Panc1 (cell line): ENCODE results near the gene CCBE1. TPM values are rescaled to one million over a fixed set of nuclear protein-coding genes. Genes with fewer than 3 reads are reported as not detected.

Experiments
- ATAC-seq: fragments of 200-7000 bp; cut with Tn5 transposase; 2 replicates; pipeline ENCODE4 v1.9.1; 2020; ENCODE audit warnings: mild to moderate bottlenecking, moderate library complexity
- BruUV-seq: library from RNA; stranded (reverse); fragments of 400-500 nt; replicated peaks from 2 replicates; lab custom pipeline; 2021; lab: Mats Ljungman, UMichigan
- CTCF ChIA-PET: fragments of 300-600 bp; sonication (Branson Sonifier 250); formaldehyde crosslinking; loops from one replicate; lab custom pipeline; 2022; ENCODE audit warnings: antibody characterized with exemption; lab: Charles Lee
- POLR2A ChIA-PET: fragments of 300-600 bp; sonication (Branson Sonifier 250); formaldehyde crosslinking; loops from one replicate; lab custom pipeline; 2022; ENCODE audit warnings: antibody characterized with exemption; lab: Charles Lee
- DNase-seq: peaks from one replicate; pipeline ENCODE4 v3.0.0-alpha.2; 2010; ENCODE audit warnings: low read depth, low spot score
- H3K27ac ChIP-seq: 2 replicates; pipeline ENCODE4 v1.5.1; 2011; ENCODE audit warnings: mild to moderate bottlenecking, low read length, inconsistent platforms
- H3K27me3 ChIP-seq: fragments of 200-500 bp; sonication (Bioruptor generic); 2 replicates; pipeline ENCODE4 v1.6.0; 2014; ENCODE audit warnings: low read length, inconsistent platforms; ENCODE audit not compliant: control insufficient read depth, insufficient read depth
- H3K36me3 ChIP-seq: fragments of 200-500 bp; sonication (Bioruptor generic); 2 replicates; pipeline ENCODE4 v1.5.1; 2014; ENCODE audit warnings: inconsistent platforms, mild to moderate bottlenecking, low read length, moderate library complexity; ENCODE audit not compliant: control insufficient read depth, insufficient read depth
- H3K4me1 ChIP-seq: 2 replicates; pipeline ENCODE4 v1.5.1; 2011; ENCODE audit warnings: inconsistent platforms, mild to moderate bottlenecking, low read length, moderate library complexity; ENCODE audit not compliant: control insufficient read depth, insufficient read depth
- H3K4me3 ChIP-seq, 2 experiments: 2 replicates each; pipeline ENCODE4 v1.5.1; 2011 to 2012; ENCODE audit warnings: low read depth in 2 of 2, low read length in 2 of 2, mild to moderate bottlenecking in 2 of 2, inconsistent platforms in 1 of 2, moderate library complexity in 1 of 2
- H3K9me3 ChIP-seq: fragments of 200-500 bp; sonication (Bioruptor generic); 2 replicates; pipeline ENCODE4 v1.5.1; 2014; ENCODE audit warnings: low read depth, mild to moderate bottlenecking, inconsistent platforms, low read length, moderate library complexity; ENCODE audit not compliant: control insufficient read depth, insufficient read depth
- POLR2AphosphoS5 ChIP-seq: IDR thresholded peaks from 2 replicates; pipeline ENCODE4 v1.6.1; 2012; ENCODE audit warnings: mild to moderate bottlenecking, low read depth, low read length, moderate library complexity
- REST ChIP-seq, 2 experiments: IDR thresholded peaks; 2 replicates each; pipeline ENCODE4 v1.6.1; 2011 to 2012; ENCODE audit warnings: low read depth in 2 of 2, control low read depth in 1 of 2, low read length in 1 of 2, mild to moderate bottlenecking in 1 of 2, moderate library complexity in 1 of 2; ENCODE audit not compliant: insufficient read depth in 1 of 2
- SIN3A ChIP-seq: IDR thresholded peaks from 2 replicates; pipeline ENCODE4 v1.6.1; 2012; ENCODE audit warnings: low read depth, mild to moderate bottlenecking, low read length, moderate library complexity, borderline replicate concordance; ENCODE audit not compliant: insufficient read depth
- TCF7L2 ChIP-seq: IDR thresholded peaks from 2 replicates; pipeline ENCODE4 v1.6.1; 2011; ENCODE audit warnings: mild to moderate bottlenecking, low read depth, low read length, inconsistent platforms
- in situ Hi-C: cut with HindIII; loops from 2 replicates; pipeline ENCODE4 v1.10.0; 2016; ENCODE audit warnings: low sequenced_read_pairs, low pct_unique_long_range_greater_than_20kb
- intact Hi-C: fragments of 100-400 bp; cut with micrococcal nuclease; formaldehyde crosslinking; loops from one replicate; pipeline ENCODE4 v1.10.0; 2022; ENCODE audit not compliant: unreplicated experiment
- total RNA-seq: library from RNA; stranded (reverse); gene quantifications from one replicate; pipeline ENCODE4 v1.2.1, GENCODE V29; 2021; ENCODE audit not compliant: unreplicated experiment
- TF ChIP-seq, protein P1 (sequence below): fragments of 450-650 bp; IDR thresholded peaks from 2 replicates; pipeline ENCODE4 v1.5.1; 2017; ENCODE audit warnings: mild to moderate bottlenecking

Gene CCBE1
- total RNA-seq, 1 experiment from 2014 or later: 0.13 TPM

- in situ Hi-C loops: no loop called here
- CTCF ChIA-PET: no interaction called here
- no TSS peak for BruUV-seq
Measured at GRCh38 chr18:59659508-59660170, 37.6 kb downstream of the CCBE1 start.

GRCh38 chr18:59658941-59659340, 38.3 kb downstream of the CCBE1 start:
- no peak overlapping the region for H3K4me3 ChIP-seq
- no TSS peak for BruUV-seq
- no peaks in the 10 kb centered on the region; the same call in 1 of the 2 replicates for H3K27me3 ChIP-seq
- H3K4me1 ChIP-seq: no peaks in the 10 kb centered on the region
- CTCF ChIA-PET: no interaction called here
- TF ChIP-seq SIN3A: no peak
- no peak for TF ChIP-seq REST (IDR thresholded peaks at IDR 0.05; ENCODE audit: insufficient read depth in 1 of 2, low read depth in 2 of 2, low read length in 1 of 2)
- no peak for TF ChIP-seq TCF7L2
- POLR2A ChIA-PET: no interaction called here
- in situ Hi-C loops: no loop called here
- DNase-seq (no peak), ATAC-seq (no peak)
- no peaks in the 10 kb centered on the region for H3K9me3 ChIP-seq
- intact Hi-C loops: no loop called here
- H3K36me3 ChIP-seq: no peaks in the 10 kb centered on the region
- H3K27ac ChIP-seq: no peak overlapping the region

More at GRCh38 chr18:59659508-59660170, 37.6 kb downstream of the CCBE1 start:
- H3K27ac ChIP-seq: no peak overlapping the region
- H3K9me3 ChIP-seq: no peaks in the 10 kb centered on the region
- intact Hi-C loops: no loop called here
- H3K4me3 ChIP-seq: no peak overlapping the region
- no peaks in the 10 kb centered on the region for H3K4me1 ChIP-seq
- no peaks in the 10 kb centered on the region for H3K36me3 ChIP-seq
- TF ChIP-seq SIN3A: no peak
- TF ChIP-seq TCF7L2: no peak
- DNase-seq (no peak), ATAC-seq (no peak)
- H3K27me3 ChIP-seq: no peaks in the 10 kb centered on the region; the same call in 1 of the 2 replicates
- POLR2A ChIA-PET: no interaction called here

- BruUV-seq: no TSS peak
- Histone ChIP-seq H3K4me1 (no peaks in the 10 kb centered on the region), H3K4me3 (no peak overlapping the region), H3K27me3 (no peaks in the 10 kb centered on the region; the same call in 1 of the 2 replicates), H3K9me3 (no peaks in the 10 kb centered on the region), H3K27ac (no peak overlapping the region), H3K36me3 (no peaks in the 10 kb centered on the region)
- ChIA-PET POLR2A (no interaction called here), CTCF (no interaction called here)
- in situ Hi-C loops (no loop called here), intact Hi-C loops (no loop called here)
- TF ChIP-seq POLR2AphosphoS5 (no peak), TCF7L2 (no peak), SIN3A (no peak), REST (IDR thresholded peaks at IDR 0.05; ENCODE audit: insufficient read depth in 1 of 2, low read depth in 2 of 2, low read length in 1 of 2) (no peak)
- TF ChIP-seq, protein P1, sequence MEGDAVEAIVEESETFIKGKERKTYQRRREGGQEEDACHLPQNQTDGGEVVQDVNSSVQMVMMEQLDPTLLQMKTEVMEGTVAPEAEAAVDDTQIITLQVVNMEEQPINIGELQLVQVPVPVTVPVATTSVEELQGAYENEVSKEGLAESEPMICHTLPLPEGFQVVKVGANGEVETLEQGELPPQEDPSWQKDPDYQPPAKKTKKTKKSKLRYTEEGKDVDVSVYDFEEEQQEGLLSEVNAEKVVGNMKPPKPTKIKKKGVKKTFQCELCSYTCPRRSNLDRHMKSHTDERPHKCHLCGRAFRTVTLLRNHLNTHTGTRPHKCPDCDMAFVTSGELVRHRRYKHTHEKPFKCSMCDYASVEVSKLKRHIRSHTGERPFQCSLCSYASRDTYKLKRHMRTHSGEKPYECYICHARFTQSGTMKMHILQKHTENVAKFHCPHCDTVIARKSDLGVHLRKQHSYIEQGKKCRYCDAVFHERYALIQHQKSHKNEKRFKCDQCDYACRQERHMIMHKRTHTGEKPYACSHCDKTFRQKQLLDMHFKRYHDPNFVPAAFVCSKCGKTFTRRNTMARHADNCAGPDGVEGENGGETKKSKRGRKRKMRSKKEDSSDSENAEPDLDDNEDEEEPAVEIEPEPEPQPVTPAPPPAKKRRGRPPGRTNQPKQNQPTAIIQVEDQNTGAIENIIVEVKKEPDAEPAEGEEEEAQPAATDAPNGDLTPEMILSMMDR: no peak
- ATAC-seq: no peak
- DNase-seq: no peak
Measured at GRCh38 chr18:59657012-59657411, 40.2 kb downstream of the CCBE1 start.
